ENCODE measurements around the gene RTN4R.
"Not testable (repeated sequence)": the region's sequence is repeated elsewhere in the genome, so short reads cannot be mapped to it uniquely, and the experiment has no call there.

GRCh38 chr22:20286784-20287423 lies 18.8 kb upstream of the RTN4R start:
- TF ChIP-seq CTCF (IDR thresholded peaks at IDR 0.05; ENCODE audit: low read length); EZH2 (IDR thresholded peaks at IDR 0.05; ENCODE audit: borderline replicate concordance, low read length): not testable (repeated sequence)
